GM23248 (cell line): ENCODE measurements around the gene NBPF3.

Experiments
- EZH2 ChIP-seq: fragments of 200-600 bp; sonication (generic); IDR thresholded peaks from 2 replicates; pipeline ENCODE4 v1.6.1; 2018; ENCODE audit warnings: antibody characterized with exemption, mild to moderate bottlenecking; ENCODE audit not compliant: insufficient read depth, poor library complexity, severe bottlenecking
- EZH2phosphoT487 ChIP-seq: fragments of 200-600 bp; sonication (generic); IDR thresholded peaks from 2 replicates; pipeline ENCODE4 v1.6.1; 2018; ENCODE audit warnings: antibody characterized with exemption, moderate library complexity, mild to moderate bottlenecking, low read depth; ENCODE audit not compliant: insufficient read depth

GRCh38 chr1:21478356-21478755, 38.4 kb downstream of the NBPF3 start:
- TF ChIP-seq EZH2 (no peak), EZH2phosphoT487 (no peak)
